Osteocyte (in vitro differentiated cells): ENCODE results near the gene FMNL2. TPM values are rescaled to one million over a fixed set of nuclear protein-coding genes. Genes with fewer than 3 reads are reported as not detected.

ENCODE experiments used
- DNase-seq: peaks from one replicate; pipeline ENCODE4 v3.0.0; 2021; ENCODE audit warnings: mixed read lengths; ENCODE audit not compliant: unreplicated experiment; ENCODE audit errors: extremely low spot score
- H3K27ac Mint-ChIP-seq: one replicate; pipeline ENCODE4 v1.8.0; 2021; ENCODE audit warnings: mild to moderate bottlenecking, mixed read lengths; ENCODE audit not compliant: unreplicated experiment
- H3K27me3 Mint-ChIP-seq: one replicate; pipeline ENCODE4 v1.8.0; 2021; ENCODE audit warnings: mixed read lengths; ENCODE audit not compliant: unreplicated experiment
- H3K36me3 Mint-ChIP-seq: one replicate; pipeline ENCODE4 v1.8.0; 2021; ENCODE audit warnings: mixed read lengths; ENCODE audit not compliant: unreplicated experiment
- H3K4me1 Mint-ChIP-seq: one replicate; pipeline ENCODE4 v1.8.0; 2021; ENCODE audit warnings: mixed read lengths; ENCODE audit not compliant: unreplicated experiment
- H3K4me3 Mint-ChIP-seq: one replicate; pipeline ENCODE4 v1.8.0; 2021; ENCODE audit warnings: mild to moderate bottlenecking, moderate library complexity, mixed read lengths; ENCODE audit not compliant: unreplicated experiment
- H3K9me3 Mint-ChIP-seq: one replicate; pipeline ENCODE4 v1.8.0; 2021; ENCODE audit warnings: mixed read lengths; ENCODE audit not compliant: unreplicated experiment
- total RNA-seq: library from RNA; stranded (reverse); gene quantifications from 2 replicates; pipeline ENCODE4 v1.2.1, GENCODE V29; 2021
- TF ChIP-seq, protein P1 (sequence below): fragments of 200-600 bp; sonication (generic); IDR thresholded peaks from 2 replicates; pipeline ENCODE4 v1.5.0; 2021; ENCODE audit warnings: antibody characterized with exemption, mild to moderate bottlenecking, moderate library complexity

Gene FMNL2
- total RNA-seq, 1 donor from 2014 or later = 45.3 TPM

DNA sequence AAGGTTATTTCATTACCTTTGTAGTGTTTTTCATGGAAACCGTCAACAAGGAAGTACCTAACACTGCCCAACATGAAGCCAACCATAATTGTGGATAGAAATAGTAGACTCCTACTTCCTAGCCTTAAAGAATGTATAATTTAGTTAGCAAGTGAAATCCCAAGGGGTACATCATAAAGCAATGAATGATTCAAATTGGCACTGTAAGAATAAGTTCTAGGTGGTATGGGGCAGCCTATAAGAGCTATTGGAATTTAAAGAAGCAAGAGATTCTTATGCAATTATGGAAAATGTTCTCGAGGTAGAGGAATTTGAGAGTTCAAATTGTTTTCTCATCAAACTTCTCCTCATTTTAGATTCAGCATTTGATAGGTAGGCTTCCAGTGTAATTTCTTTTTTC is 157.9 kb downstream of the FMNL2 start:
- peaks cover 3% of the 10 kb centered on the region for H3K36me3 Mint-ChIP-seq
- DNase-seq = no peak
- no peak overlapping the region for H3K4me3 Mint-ChIP-seq
- no peak overlapping the region for H3K27ac Mint-ChIP-seq
- H3K27me3 Mint-ChIP-seq = no peaks in the 10 kb centered on the region
- H3K9me3 Mint-ChIP-seq = peaks cover 9% of the 10 kb centered on the region
- TF ChIP-seq, protein P1, sequence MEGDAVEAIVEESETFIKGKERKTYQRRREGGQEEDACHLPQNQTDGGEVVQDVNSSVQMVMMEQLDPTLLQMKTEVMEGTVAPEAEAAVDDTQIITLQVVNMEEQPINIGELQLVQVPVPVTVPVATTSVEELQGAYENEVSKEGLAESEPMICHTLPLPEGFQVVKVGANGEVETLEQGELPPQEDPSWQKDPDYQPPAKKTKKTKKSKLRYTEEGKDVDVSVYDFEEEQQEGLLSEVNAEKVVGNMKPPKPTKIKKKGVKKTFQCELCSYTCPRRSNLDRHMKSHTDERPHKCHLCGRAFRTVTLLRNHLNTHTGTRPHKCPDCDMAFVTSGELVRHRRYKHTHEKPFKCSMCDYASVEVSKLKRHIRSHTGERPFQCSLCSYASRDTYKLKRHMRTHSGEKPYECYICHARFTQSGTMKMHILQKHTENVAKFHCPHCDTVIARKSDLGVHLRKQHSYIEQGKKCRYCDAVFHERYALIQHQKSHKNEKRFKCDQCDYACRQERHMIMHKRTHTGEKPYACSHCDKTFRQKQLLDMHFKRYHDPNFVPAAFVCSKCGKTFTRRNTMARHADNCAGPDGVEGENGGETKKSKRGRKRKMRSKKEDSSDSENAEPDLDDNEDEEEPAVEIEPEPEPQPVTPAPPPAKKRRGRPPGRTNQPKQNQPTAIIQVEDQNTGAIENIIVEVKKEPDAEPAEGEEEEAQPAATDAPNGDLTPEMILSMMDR = no peak
- H3K4me1 Mint-ChIP-seq = peaks cover 43% of the 10 kb centered on the region

DNA sequence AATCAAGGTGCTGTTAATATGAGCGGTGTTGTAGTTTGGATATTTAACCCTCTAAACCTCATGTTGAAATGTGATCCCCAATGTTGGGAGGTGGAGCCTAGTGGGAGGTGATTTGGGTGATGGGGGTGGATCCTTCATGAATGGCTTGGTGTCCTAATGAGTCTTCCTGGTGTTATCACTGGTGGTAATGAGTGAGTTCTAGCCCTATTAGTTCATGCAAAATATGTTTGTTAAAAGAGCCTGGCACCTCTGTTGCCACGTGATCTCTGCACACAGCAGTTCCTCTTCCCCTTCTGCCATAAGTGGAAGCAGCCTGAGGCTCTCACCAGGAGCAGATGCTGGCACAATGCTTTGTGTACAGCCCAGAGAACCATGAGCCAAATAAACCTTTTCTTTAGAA is 158.4 kb downstream of the FMNL2 start:
- H3K4me1 Mint-ChIP-seq = peaks cover 45% of the 10 kb centered on the region
- H3K36me3 Mint-ChIP-seq = peaks cover 3% of the 10 kb centered on the region
- H3K9me3 Mint-ChIP-seq = peaks cover 9% of the 10 kb centered on the region
- no peak overlapping the region for H3K27ac Mint-ChIP-seq
- H3K27me3 Mint-ChIP-seq = no peaks in the 10 kb centered on the region
- DNase-seq = no peak
- H3K4me3 Mint-ChIP-seq = no peak overlapping the region
- TF ChIP-seq, protein P1 = no peak

DNA sequence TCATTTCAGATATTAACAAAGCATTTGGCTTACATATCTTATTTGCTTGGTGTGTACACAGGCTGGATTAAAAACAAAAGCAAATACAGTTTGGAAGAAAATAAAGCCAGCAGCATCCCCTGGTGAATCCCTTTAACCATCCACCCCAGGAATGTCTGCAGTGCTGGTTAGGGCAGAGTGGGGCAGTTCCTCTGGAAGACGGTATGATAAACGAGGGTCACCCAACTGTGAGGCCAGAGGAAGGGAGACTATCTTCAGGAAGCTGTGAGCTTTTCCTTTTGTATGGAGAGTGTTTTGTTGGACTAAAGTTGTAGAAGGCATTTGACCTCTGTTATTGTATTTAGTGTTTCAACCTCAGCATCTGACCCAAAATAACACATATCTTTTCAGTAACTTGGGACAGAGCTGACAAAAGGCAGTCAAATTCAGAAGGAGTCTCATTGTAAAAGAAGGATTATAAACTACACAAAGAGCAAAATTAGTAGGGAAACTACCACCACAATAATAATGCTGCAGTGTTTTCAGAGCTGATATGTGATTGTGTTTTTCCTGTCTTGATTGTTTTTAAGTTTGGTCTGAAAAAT is 159.1 kb downstream of the FMNL2 start:
- Mint-ChIP-seq H3K27me3 (no peaks in the 10 kb centered on the region), H3K36me3 (peaks cover 3% of the 10 kb centered on the region), H3K27ac (no peak overlapping the region), H3K9me3 (peaks cover 9% of the 10 kb centered on the region), H3K4me1 (peaks cover 51% of the 10 kb centered on the region), H3K4me3 (no peak overlapping the region)
- TF ChIP-seq, protein P1 = no peak
- DNase-seq = no peak

DNA sequence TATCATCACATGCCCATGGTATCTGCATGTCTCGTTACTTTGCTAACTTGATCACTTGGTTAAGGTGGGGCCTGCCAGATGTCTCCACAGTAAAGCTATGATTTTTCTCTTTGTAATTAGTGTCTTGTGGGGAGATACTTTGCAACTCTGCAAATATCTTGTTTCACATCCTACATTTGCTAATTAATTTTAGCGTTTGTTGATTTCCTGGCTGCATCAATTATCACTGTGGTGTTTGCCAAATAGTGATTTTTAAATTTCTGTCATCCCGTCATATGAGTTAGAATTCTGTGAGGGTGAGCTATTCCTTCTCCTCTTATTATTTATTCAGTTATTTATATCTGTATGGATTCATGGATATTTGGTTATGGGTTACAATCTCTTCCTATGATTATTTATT is 161.4 kb downstream of the FMNL2 start:
- Mint-ChIP-seq H3K9me3 (peaks cover 9% of the 10 kb centered on the region), H3K4me1 (peaks cover 60% of the 10 kb centered on the region), H3K36me3 (peaks cover 3% of the 10 kb centered on the region), H3K4me3 (no peak overlapping the region), H3K27ac (no peak overlapping the region), H3K27me3 (no peaks in the 10 kb centered on the region)
- DNase-seq = no peak
- TF ChIP-seq, protein P1 = no peak

DNA sequence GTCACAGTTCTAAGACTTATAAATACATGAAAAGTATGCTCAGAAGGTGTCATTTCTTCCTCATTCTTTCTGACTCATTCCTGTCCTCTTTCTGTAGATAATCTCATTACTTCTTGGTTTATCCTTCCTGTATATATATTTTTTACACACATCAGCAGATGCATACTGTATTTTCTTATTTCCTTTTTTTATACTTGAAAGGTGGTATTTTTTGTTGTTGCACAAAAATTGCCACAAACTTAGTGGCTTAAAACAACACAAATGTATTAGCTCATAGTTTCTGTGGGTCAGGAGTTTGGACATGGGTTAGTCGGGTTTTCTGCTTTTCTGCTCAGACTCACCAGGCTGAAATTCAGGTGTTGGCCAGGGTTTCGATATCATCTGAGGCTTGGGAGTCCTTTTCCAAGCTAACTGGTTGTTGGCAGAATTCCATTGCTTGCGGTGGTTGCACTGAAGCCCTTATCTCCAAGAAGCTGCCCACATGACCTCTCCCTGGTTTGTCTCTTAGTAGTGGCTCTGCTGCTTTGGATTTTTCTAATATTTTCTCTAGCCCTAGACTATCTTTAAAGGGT is 162.6 kb downstream of the FMNL2 start:
- Mint-ChIP-seq H3K27ac (no peak overlapping the region), H3K4me1 (peaks cover 54% of the 10 kb centered on the region), H3K9me3 (peaks cover 9% of the 10 kb centered on the region), H3K27me3 (no peaks in the 10 kb centered on the region), H3K4me3 (no peak overlapping the region), H3K36me3 (peaks cover 3% of the 10 kb centered on the region)
- DNase-seq = no peak
- TF ChIP-seq, protein P1 = no peak
